ENCODE measurements around the gene C1orf116. TPM values are rescaled to one million over a fixed set of nuclear protein-coding genes. Genes with fewer than 3 reads are reported as not detected.

The C1orf116 gene
- total RNA-seq, 1 donor from 2014 or later, result not detected

DNA sequence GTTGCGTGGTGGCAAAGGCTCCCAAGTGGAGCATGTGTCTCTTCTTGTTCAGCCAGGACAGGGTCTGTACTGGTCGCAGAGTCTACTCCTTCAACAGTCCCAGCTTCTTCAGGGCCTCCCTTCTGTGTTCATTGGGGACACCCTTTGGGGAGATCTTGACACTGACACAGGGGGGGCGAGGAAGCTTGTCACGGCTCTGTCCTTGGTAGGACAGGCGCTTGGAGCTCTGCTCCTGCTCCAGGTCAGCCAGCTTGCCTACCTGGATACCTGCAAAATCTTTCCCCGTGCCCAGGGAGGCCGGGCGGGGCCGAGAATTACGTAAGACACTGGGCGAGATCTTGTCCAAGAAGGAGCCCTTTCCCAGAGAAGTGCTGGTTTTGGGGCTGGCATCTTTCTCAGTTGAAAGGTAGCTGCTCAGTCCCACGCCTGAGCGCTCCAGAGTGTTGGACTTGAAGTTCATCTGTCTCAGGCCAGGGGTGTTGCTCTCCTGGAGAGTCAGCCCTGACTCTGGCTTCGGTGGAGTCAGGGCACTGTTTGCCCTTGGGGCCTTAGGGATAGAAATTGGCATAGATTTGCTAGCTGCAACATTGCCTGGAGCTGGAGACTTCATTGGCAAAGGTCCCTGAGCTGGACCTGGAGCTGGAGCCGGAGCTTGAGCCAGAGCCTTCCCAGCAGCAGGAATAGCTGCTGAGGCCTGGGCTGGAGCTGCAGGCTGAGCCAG is 10.5 kb downstream of the C1orf116 start:
- intact Hi-C loops (cut with micrococcal nuclease), result no loop called here

DNA sequence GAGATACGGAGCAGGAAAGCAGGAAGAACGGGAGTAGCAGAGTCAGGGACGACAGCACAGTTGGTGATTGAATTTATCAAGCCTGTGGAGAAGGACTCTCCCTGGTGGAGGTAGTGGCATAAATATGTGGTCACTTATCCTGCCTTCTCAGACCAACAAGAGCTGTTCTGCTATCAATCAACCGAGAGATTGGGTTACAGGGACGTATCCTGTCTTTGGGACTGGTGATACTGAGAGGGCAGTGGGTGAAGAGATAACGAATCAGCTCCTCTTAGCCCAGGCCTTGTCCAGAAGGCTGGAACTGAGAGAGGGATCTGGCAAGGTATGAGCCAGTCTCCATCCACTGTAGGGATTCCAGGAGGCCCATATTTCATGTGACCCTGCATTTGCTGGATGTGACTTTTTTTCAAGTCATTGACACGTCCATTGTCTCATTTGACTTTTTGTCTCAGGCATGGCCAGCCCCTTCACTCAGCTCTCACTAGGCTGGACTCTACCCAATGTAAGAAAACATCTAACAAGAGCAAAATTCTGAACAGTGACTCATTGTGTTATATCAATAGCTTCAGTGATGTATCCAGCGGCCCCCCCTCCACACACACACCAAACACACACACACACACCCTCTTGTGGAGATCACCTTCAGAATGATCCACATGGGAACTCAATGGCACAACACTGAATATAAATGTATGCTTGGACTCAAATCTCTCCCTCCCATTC is 11.3 kb downstream of the C1orf116 start:
- intact Hi-C loops (cut with micrococcal nuclease), result no loop called here

DNA sequence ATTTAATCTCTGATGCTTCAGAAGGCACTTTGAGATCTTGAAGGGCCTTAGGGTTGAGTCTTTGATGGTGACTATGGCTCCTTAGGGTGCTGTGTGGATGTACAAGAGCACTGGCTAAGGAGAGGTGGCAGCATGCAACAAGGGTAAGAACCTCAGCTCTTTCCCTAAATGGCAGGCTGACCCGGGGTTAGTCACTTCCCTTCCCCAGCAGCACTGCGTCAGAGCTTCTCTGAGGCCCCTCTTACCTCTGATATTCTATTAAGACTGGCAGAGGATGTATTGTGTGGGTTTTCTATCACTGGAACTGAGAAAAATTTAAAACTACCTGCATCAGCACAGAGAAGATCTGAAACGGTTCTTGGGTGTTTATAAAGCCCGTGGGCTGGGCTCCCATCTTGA is 11.8 kb downstream of the C1orf116 start:
- intact Hi-C loops (cut with micrococcal nuclease), result no loop called here

DNA sequence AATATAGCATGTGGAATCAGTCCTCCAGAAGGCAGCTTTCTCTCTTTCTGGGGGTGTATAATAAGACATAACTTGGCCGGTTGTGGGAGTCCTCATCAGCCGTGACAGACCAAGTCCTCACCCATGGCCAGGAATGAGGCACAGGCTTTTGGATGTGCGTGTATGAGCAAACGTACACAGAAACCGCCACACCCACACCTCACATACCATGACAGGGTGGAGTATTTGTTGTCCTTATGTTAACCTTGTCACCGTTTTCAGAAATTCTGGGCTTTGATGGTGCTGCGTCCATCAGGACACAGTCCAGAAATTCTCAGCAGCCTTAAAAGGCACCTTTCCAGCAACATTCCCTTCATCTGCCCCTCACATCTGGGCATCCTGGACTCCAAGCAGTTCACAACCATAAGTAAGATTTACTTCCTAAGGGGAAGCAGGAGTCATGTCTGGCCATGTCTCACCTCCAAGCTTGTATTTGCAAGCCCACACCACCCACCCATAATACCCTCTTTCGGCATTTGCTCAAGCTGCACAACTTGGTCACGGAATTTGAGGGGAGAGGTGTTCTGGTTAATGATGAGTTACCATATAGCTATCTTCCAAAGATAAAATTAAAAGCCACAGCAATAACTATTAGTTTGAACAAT is 12.4 kb downstream of the C1orf116 start:
- intact Hi-C loops (cut with micrococcal nuclease), result no loop called here

DNA sequence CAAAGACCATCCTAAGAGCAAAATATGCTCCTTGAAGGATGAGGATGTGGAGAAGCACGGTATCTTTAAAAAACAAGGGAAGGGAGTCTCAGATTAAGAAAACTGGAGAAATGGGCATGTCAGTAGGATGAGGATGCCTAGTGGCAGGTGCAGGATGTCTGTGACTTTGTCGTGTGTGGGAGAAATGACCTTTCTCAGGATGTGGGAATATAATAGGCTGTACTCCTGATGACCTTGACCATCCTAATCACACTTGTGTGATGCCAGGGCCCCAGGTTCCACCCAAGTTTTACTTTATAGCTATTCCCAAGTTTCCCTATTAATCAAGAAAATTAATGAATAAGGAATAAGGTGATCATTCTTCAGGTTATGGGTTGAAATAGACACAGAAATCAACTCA is 12.9 kb downstream of the C1orf116 start:
- intact Hi-C loops (cut with micrococcal nuclease), result no loop called here

DNA sequence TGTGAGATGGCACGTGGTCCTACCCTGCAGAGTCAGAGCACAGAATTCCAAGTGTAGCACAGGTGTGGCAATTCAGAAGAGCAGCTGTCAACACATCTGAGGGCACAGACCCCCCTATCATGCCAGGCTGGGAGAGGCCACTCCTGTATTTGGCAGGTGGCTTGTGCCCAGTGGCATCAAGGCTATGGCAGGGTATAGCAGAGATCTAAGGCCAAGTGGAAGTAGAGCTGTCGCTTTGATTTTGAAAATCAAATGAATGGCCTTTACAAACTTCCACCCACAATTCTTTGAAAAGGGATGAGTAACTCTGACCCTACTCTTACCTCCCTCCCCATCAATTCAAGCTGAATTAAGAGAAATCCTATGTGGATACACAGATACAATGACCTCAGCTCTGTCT is 13.4 kb downstream of the C1orf116 start:
- intact Hi-C loops (cut with micrococcal nuclease), result no loop called here

DNA sequence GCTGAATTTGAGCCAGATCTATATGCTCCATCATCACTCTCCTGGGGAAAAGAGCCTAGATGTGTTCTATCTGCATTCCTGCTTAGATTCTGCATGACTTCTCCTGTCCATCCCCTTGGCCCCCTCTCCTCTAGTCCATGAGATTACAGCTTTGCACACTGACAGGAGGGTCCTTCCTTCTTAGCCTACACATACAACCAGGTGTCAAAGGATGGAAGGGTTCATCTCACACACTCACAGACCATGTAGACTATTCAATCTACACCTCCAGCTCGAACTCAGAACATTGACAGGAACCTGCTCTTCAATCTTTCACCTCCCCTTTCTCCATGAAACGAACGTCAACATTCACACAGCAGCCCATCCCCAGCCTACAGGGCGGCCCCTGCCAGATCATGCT is 13.8 kb downstream of the C1orf116 start:
- intact Hi-C loops (cut with micrococcal nuclease), result no loop called here

DNA sequence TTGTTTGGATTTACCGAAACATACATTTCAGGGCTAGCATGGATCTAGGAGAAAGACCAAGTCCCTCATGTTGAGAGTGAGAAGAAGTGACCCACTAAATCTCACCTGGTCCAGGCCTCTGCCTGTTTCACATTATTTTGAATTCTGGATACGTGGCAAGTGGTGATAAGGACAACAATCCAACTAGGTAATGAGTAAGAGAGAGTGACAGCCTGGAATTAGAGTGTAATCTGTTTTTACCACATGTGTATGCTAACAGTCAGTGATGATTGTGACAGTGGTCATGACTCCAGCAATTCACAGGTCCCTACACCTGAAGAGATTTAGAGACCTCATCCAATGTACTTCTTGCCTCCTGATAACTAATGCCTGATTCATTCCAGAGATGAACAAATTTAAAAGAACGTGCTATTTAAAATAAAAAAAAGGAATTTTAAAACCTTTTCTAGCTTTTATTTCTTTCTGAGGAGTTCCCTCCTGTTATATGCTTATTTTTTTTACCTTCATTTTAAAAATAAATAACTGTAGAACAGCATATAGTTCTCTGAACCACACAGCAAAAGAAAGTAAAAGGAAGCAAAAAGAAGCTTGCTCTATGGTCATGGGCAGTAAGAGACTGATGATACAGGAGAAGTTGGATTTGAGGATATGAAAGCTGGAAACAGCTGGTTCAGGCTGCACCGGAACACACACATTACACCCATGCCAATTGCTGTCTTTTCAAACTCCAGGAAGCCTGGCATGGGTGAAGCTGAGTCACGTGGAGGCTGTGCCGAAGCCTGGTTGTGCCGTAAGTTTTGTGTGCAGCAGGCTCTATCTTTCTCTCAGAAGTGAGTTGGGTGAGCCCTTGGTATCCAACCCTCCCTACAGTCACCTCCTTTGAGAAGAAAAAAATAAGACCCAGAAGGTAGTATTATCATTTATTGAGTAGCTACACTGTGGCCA is 14.7 kb downstream of the C1orf116 start:
- intact Hi-C loops (cut with micrococcal nuclease), result no loop called here

DNA sequence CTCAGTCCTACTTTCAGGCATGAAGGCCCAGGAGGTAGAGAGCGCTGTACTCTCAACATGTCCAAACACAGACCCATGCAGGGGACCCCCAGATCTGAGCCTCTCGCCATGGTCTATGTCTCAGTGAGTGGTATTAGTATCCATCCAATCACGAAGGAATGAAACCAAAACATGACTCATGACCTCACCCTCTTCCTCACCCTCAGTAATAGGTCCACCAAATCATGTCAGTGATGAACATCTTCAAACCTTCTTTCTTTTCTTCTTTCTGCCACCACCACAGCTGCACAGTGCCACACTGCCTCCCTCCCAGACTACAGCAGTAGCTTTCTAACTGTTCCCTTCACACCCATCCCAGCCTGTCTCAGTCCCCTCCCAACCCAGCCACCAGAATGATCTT is 16.8 kb downstream of the C1orf116 start:
- intact Hi-C loops (cut with micrococcal nuclease), result no loop called here

DNA sequence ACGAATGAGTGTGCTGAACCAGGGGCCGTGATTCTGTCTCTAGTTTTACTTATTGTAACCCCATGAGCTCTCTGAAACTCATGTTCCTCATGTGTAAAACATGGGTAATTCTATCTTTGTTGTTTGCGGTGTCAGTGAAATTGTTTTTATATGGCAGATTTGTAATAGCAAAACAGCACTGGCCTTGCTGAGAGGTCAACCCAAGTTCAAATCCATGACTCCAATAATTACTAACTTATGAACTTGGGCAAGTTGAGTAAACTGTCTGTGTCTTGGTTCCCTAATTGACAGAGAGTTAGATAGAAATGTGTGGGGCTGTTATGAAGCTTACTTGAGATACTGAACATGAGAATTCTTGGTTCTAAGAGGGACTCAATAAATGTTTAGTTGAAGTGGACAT is 17.8 kb downstream of the C1orf116 start:
- intact Hi-C loops (cut with micrococcal nuclease), result no loop called here

DNA sequence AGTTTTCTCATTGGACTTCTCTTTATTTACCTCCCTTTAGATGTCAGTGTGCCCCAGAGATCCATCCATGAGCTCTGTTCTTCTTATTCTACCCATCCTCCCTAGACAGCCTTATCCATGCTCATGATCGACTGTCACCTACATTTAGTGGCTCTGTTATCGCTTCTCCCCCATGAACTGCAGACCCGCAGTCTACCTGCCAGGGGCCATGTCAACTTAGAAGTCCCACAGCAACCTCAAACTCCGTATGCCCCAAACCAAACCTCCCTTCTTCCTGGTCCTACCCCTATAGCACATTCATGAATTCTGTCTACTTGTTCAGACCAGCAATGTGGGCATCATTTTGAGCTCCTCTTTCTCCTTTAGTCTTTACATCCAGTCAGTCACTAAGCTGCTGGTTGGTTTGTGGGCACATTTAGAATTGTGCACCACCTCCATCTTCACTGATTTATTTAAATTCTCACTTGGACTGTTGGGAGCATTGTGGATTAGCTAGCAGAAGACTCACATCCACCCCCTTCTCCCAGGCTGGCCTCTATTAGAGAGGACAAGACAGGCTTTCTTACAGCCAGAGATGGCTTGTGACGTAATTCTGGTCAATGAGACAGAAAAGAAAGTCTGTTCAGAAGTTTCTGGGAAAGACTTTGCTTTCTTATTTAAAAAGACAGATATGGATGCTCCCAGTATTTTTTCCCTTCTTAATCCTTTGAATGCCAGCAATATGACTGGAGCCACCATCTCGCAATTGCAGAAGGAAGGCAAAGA is 19.1 kb downstream of the C1orf116 start:
- intact Hi-C loops (cut with micrococcal nuclease), result no loop called here

DNA sequence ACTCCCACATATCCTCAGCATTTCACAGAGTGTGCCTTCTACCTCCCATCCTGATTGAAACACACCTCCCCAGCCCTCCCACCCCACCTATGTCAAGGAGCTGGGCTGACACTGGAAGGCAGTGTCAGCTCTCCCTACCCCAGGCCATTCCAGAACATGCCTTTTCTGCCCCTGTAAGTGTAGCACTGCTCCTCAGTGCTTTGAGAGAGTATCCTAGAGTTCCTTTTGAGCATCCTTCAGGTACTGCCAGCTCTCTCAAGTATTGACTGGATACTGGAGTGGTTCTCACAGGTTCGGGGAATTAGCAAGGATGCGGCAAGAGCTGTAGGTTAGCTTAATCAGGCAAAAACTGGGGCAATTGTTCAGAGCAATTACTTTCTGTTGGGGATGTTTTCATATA is 21.8 kb downstream of the C1orf116 start:
- intact Hi-C loops (cut with micrococcal nuclease), result no loop called here

DNA sequence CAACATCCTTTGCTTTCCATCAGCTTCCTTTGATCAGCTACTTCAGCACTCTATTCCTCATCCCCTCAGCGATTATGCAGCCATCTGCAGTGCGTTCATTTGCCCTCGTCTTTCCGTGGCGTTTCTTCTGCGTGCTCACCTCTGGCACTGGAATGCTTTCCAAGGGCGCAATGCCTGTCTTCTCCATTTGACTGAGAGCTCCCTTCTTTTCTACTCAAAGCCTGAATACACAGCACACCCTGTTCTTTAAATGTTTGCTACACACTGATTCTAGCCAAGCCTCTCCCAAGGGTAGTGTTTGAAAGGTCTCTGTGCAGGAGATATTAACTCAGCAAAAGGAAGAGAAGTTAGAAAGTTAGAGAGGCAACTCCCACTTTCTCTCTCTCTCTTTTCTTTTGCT is 22.6 kb downstream of the C1orf116 start:
- intact Hi-C loops (cut with micrococcal nuclease), result no loop called here

DNA sequence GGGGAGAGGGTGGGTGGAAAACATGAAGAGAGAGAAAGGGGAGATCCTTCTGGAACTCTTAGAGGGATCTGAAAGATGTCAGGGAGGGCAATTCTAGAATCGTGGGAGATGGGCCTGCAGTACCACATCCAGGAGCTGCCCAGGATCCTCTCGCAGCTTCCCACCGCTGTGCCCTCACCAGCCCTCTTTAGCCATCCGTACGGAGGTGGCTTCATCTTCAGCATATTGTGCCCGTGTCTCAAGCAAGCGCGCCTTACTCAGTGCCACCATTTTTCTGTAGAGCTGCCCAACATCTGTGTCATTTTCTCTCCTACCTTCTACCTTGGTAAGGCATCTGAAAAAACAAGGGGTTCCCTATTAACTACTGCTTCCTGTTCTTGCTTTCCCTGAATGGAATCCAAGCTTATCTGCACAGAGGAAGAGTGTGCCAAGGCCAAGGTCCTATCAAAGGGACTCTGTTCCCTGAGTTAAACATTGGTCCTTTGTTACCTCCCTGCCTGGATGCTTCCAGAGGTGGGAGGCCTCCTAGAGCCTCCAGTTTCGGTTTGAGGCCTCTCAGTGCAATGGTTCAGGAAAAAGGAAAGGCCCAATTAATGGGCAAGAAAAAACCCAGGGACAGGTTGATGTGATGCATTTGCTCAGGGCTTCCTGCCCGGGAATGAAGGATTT is 23.2 kb downstream of the C1orf116 start:
- intact Hi-C loops (cut with micrococcal nuclease), result no loop called here

DNA sequence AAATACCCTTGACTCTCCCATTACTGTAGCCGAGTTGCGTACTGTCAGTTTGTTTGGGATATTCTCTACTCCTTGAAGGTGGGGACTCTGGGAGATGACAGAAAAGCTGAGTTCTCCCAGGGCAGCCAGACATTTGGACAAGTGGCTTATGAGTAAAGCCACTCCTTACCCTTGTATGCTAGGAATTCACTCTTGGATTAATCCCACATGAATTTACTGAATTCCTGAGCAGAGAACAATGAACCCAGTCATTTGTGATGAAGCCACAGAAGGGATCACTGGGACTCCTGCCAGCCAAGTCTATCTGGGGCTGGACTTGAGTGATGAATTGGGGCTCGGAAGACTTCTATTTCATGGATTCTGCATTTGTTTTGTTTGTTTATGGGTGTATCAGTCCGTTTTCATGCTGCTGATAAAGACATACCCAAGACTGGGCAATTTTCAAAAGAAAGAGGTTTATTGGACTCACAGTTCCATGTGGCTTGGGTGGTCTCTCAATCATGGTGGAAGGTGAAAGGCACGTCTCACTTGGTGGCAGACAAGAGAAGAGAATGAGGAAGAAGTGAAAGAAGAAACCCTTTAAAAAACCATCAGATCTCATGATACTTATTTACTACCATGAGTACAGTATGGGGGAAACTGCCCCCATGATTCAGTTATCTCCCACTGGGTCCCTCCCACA is 25.1 kb downstream of the C1orf116 start:
- intact Hi-C loops (cut with micrococcal nuclease), result no loop called here

DNA sequence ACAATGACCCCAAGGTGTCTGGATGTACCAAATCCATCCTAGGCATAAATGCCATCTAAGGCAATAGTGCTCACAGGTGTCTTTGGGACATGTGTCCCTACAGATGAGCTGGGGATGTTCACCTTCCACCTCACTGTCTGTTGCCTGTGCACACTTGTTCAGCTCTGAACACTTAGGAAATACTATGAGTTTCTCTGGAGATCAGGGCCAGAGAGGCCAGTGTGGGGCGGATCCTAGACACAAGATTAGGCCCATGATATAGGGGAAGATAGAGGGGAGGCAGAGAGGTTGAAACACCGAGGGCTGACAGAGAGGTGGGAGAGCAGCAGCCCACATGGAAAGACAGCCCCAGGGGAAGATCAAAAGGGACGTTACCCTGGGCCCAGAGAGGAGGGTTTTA is 25.6 kb downstream of the C1orf116 start:
- intact Hi-C loops (cut with micrococcal nuclease), result no loop called here

DNA sequence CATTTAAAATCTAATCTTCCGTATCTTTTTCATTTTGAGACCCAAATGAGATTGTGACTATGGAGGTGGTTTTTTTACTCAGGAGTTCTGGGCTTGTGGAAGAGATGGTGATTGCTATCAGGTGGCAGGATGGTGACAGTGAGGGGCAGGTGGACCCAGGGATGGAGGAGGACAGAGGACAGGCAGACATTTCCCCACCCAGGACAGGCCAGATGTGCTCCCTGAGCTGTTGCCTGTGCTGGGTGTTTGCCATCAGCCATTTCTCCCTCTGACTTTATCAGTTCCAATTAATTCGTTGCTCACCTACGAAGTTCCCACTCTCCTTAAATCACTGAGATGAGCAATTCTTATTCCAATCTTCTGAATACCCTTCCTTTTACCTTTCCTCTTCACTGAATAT is 26.5 kb downstream of the C1orf116 start:
- intact Hi-C loops (cut with micrococcal nuclease), result no loop called here

DNA sequence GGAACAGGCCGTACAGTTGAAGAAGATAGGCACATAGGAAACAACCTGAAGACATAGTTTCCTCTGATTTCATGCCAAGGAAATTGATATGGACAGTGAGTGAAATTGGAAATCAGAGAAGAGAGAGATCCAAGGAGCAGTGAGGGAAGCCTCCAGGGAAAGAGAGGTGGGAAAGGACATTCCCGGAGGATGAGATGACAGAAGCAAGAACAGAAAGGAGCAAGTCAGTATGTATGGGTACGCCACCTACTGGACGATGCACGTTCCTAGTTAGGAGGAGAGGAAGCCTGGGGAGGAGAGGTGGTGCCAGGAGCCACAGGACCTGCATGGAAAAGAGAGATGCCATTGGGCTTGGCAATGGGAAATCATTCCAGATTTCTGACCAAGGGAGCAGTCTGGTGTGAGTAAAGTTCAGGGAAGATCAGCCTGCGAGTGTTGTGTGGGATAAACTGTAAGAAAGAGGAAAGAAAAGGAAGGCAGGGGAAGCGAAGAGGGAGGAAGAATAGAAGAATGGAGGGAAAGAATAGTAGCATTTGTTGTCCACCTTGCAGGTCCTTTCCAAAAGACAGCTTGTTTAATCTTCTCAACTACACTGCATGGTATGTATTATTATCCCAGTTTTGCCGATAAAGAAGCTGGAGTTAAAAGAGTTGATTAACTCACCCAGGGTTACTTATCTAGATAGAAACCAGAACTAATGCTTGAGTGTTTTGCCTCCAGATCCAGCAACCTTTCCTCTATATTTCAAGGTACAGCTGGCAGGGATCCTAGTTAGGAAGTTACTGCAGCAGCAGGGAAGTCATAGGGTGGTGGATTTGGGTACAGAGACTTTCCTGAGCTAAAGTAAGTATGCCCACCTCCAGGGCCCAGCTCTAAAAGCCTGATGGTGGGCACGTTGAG is 27.4 kb downstream of the C1orf116 start:
- intact Hi-C loops (cut with micrococcal nuclease), result loop anchor here (1.0 kb wide), 1 partner anchor 73 kb away; no protein-coding TSS in a partner anchor
